ENCODE measurements around the gene CCR4. TPM values are rescaled to one million over a fixed set of nuclear protein-coding genes. Genes with fewer than 3 reads are reported as not detected.
"Not testable (repeated sequence)": the region's sequence is repeated elsewhere in the genome, so short reads cannot be mapped to it uniquely, and the experiment has no call there.

The CCR4 gene
- total RNA-seq, 2 donors from 2014 or later: 0.14 to 1.2 TPM

- peak; percentile 11 for DNase-seq (ENCODE audit: low spot score)
- no peaks in the 10 kb centered on the region for H3K27me3 ChIP-seq (replicated peaks; ENCODE audit: insufficient read depth)
- TF ChIP-seq POLR2A (IDR thresholded peaks at IDR 0.05): no peak
- peak; percentile 17 to 73 (median 63) for TF ChIP-seq CTCF (IDR thresholded peaks at IDR 0.05)
- TF ChIP-seq POLR2AphosphoS5 (IDR thresholded peaks at IDR 0.05): no peak
- H3K9me3 ChIP-seq: no peaks in the 10 kb centered on the region
- H3K36me3 ChIP-seq: no peaks in the 10 kb centered on the region
- H3K4me3 ChIP-seq: no peak overlapping the region
- WGBS: 74% methylated on average over 5 of the region's 5 CpGs
- intact Hi-C loops (cut with DNase I): loop anchor here (5.0 kb wide), 1 partner anchor 202 kb away; no protein-coding TSS in a partner anchor
- no peaks in the 10 kb centered on the region for H3K4me1 ChIP-seq (replicated peaks)
- H3K27ac ChIP-seq: no peak overlapping the region
Measured at GRCh38 chr3:32934150-32934742, 17.2 kb upstream of the CCR4 start.

GRCh38 chr3:32937331-32937730 lies 14.1 kb upstream of the CCR4 start:
- no peak overlapping the region for H3K4me3 ChIP-seq
- no peak overlapping the region for H3K27ac ChIP-seq
- no peak for DNase-seq (ENCODE audit: low spot score)
- WGBS: 77% methylated on average over 2 of the region's 2 CpGs
- H3K27me3 ChIP-seq (replicated peaks; ENCODE audit: insufficient read depth): no peaks in the 10 kb centered on the region
- intact Hi-C loops (cut with DNase I): no loop called here
- no peaks in the 10 kb centered on the region for H3K9me3 ChIP-seq
- no peak for TF ChIP-seq POLR2A (IDR thresholded peaks at IDR 0.05)
- TF ChIP-seq POLR2AphosphoS5 (IDR thresholded peaks at IDR 0.05): no peak
- no peak for TF ChIP-seq CTCF (IDR thresholded peaks at IDR 0.05)
- no peaks in the 10 kb centered on the region for H3K36me3 ChIP-seq
- H3K4me1 ChIP-seq (replicated peaks): no peaks in the 10 kb centered on the region

GRCh38 chr3:32939531-32940284 lies 11.7 kb upstream of the CCR4 start:
- intact Hi-C loops (cut with DNase I); H3K9me3 ChIP-seq; H3K4me1 ChIP-seq (replicated peaks); DNase-seq (ENCODE audit: low spot score); H3K27ac ChIP-seq; H3K36me3 ChIP-seq; H3K4me3 ChIP-seq; H3K27me3 ChIP-seq (replicated peaks; ENCODE audit: insufficient read depth): not testable (repeated sequence)
- 89% methylated on average over 24 of the region's 40 CpGs for WGBS

GRCh38 chr3:32940726-32941125 lies 10.7 kb upstream of the CCR4 start:
- no peaks in the 10 kb centered on the region for H3K9me3 ChIP-seq
- no peaks in the 10 kb centered on the region for H3K36me3 ChIP-seq
- no peak overlapping the region for H3K27ac ChIP-seq
- no peaks in the 10 kb centered on the region for H3K4me1 ChIP-seq (replicated peaks)
- intact Hi-C loops (cut with DNase I): no loop called here
- TF ChIP-seq POLR2AphosphoS5 (IDR thresholded peaks at IDR 0.05): no peak
- no peak for TF ChIP-seq POLR2A (IDR thresholded peaks at IDR 0.05)
- TF ChIP-seq CTCF (IDR thresholded peaks at IDR 0.05): no peak
- H3K27me3 ChIP-seq (replicated peaks; ENCODE audit: insufficient read depth): no peaks in the 10 kb centered on the region
- no peak for DNase-seq (ENCODE audit: low spot score)
- no peak overlapping the region for H3K4me3 ChIP-seq
- WGBS: 81% methylated on average over 16 of the region's 16 CpGs

- Histone ChIP-seq H3K27ac (no peak overlapping the region), H3K27me3 (replicated peaks; ENCODE audit: insufficient read depth) (no peaks in the 10 kb centered on the region), H3K36me3 (no peaks in the 10 kb centered on the region), H3K4me3 (no peak overlapping the region), H3K4me1 (replicated peaks) (no peaks in the 10 kb centered on the region), H3K9me3 (no peaks in the 10 kb centered on the region)
- TF ChIP-seq POLR2A (IDR thresholded peaks at IDR 0.05): no peak
- intact Hi-C loops (cut with DNase I): loop anchor here (5.0 kb wide), 2 partner anchors 127 to 427 kb away; no protein-coding TSS in a partner anchor
- DNase-seq (ENCODE audit: low spot score): no peak
- WGBS: 83% methylated on average over 3 of the region's 3 CpGs
Measured at GRCh38 chr3:32945136-32945535, 6.3 kb upstream of the CCR4 start.

GRCh38 chr3:32945598-32945997 lies 5.8 kb upstream of the CCR4 start:
- H3K36me3 ChIP-seq; H3K4me1 ChIP-seq (replicated peaks); H3K4me3 ChIP-seq; H3K27ac ChIP-seq; H3K27me3 ChIP-seq (replicated peaks; ENCODE audit: insufficient read depth); DNase-seq (ENCODE audit: low spot score); H3K9me3 ChIP-seq: not testable (repeated sequence)
- intact Hi-C loops (cut with DNase I): loop anchor here (5.0 kb wide), 2 partner anchors 127 to 427 kb away; no protein-coding TSS in a partner anchor
- 86% methylated on average over 12 of the region's 12 CpGs for WGBS

Data from prostate gland (tissue), 2 donors.